SH-SY5Y (cell line): Measurements from ENCODE around the gene CHI3L1.

ENCODE experiments used
- GATA2 ChIP-seq: IDR thresholded peaks from 2 replicates; pipeline ENCODE4 v1.6.1; 2011; ENCODE audit warnings: mild to moderate bottlenecking, low read depth, low read length
- GATA3 ChIP-seq: IDR thresholded peaks from 2 replicates; pipeline ENCODE4 v1.6.1; 2011; ENCODE audit warnings: low read depth, mild to moderate bottlenecking, low read length, moderate library complexity

GRCh38 chr1:203163891-203164635 is 22.4 kb downstream of the CHI3L1 start:
- TF ChIP-seq GATA2 = no peak
- TF ChIP-seq GATA3 = no peak
